Esophagus squamous epithelium (tissue), 5 donors: ENCODE data around the gene TMIGD3. TPM values are rescaled to one million over a fixed set of nuclear protein-coding genes. Genes with fewer than 3 reads are reported as not detected.

Experiments
- DNase-seq: peaks from one replicate; lab custom pipeline; 2025; lab: John Stamatoyannopoulos, UW
- H3K27ac ChIP-seq, 4 donors: fragments of 200-600 bp; sonication (generic); one replicate each; pipeline ENCODE4 v1.5.1; 2016 to 2019; ENCODE audit warnings: mild to moderate bottlenecking in 1 of 4
- H3K27me3 ChIP-seq, 4 donors: fragments of 200-600 bp; sonication (generic); 1 replicate in 3 of 4; 2 replicates in 1 of 4; pipeline versions ENCODE4 v1.5.1 to v1.6.0; 2017 to 2021; ENCODE audit warnings: antibody characterized with exemption in 1 of 4
- H3K36me3 ChIP-seq, 3 donors: fragments of 200-600 bp; sonication (generic); one replicate each; pipeline ENCODE4 v1.5.1; 2016 to 2019
- H3K4me1 ChIP-seq, 3 donors: fragments of 200-600 bp; sonication (generic); one replicate each; pipeline ENCODE4 v1.5.1; 2017 to 2019
- H3K4me3 ChIP-seq, 4 donors: fragments of 200-600 bp; sonication (generic); 1 replicate in 3 of 4; 2 replicates in 1 of 4; pipeline ENCODE4 v1.5.1; 2016 to 2019; ENCODE audit warnings: mild to moderate bottlenecking in 2 of 4, moderate library complexity in 1 of 4
- H3K9me3 ChIP-seq, 3 donors: fragments of 200-600 bp; sonication (generic); one replicate each; pipeline ENCODE4 v1.5.1; 2016 to 2019
- CTCF ChIP-seq, 6 experiments: fragments of 450-650 bp in 4 of 6; fragments of 200-600 bp in 2 of 6; sonication (generic) in 2 of 6; IDR thresholded peaks; one replicate each; pipeline ENCODE4 v1.5.1; 2016 to 2019; ENCODE audit warnings: antibody characterized with exemption in 6 of 6, mild to moderate bottlenecking in 4 of 6, moderate library complexity in 4 of 6
- POLR2A ChIP-seq, 4 donors: fragments of 450-650 bp; IDR thresholded peaks; one replicate each; pipeline ENCODE4 v1.6.1; 2017; ENCODE audit warnings: antibody characterized with exemption in 4 of 4, mild to moderate bottlenecking in 4 of 4, moderate library complexity in 3 of 4
- WGBS, 2 donors: methylation state at CpG; one replicate each; pipeline ENCODE4 v1.1.5; 2018; 5-methylcytosine and 5-hydroxymethylcytosine counted together
- intact Hi-C: fragments of 100-400 bp; cut with DNase I; formaldehyde crosslinking; loops from one replicate; pipeline ENCODE4 v1.15.0; 2022
- total RNA-seq, 4 donors: library from RNA; depleted of rRNA; stranded (reverse); fragments of >200 nt; gene quantifications; one replicate each; pipeline ENCODE4 v1.1.0, GENCODE V29; 2016
- donor health status: DM: yes; HTN: yes; CAD: no.

Gene TMIGD3
- total RNA-seq, 4 donors from 2014 or later: 2.9 to 3.2 TPM; not detected in 2

- Histone ChIP-seq H3K36me3 (no peaks in the 10 kb centered on the region), H3K4me3 (no peak overlapping the region), H3K27ac (peak overlapping the region in 3 of 4 donors; percentile 47 to 57 (median 51)), H3K4me1 (no peaks in the 10 kb centered on the region), H3K27me3 (no peaks in the 10 kb centered on the region), H3K9me3 (no peaks in the 10 kb centered on the region)
- intact Hi-C loops: no loop called here
- no peak for DNase-seq
- TF ChIP-seq POLR2A (IDR thresholded peaks at IDR 0.05) (peak in 1 of 4 donors; percentile 36), CTCF (IDR thresholded peaks at IDR 0.05) (no peak)
- 51 to 69% methylated on average over 2 to 4 of the region's 4 CpGs for WGBS, 2 donors
These were observed 13.8 kb downstream of the TMIGD3 start for GRCh38 chr1:111489604-111490003.

- no peak for TF ChIP-seq CTCF (IDR thresholded peaks at IDR 0.05)
- no peak for TF ChIP-seq POLR2A (IDR thresholded peaks at IDR 0.05)
- 85 to 97% methylated on average over 3 to 4 of the region's 9 CpGs for WGBS, 2 donors
- DNase-seq: no peak
- peak overlapping the region in 1 of 4 donors; percentile 8 for H3K4me3 ChIP-seq
- intact Hi-C loops: no loop called here
- H3K27me3 ChIP-seq: no peaks in the 10 kb centered on the region
- H3K36me3 ChIP-seq: no peaks in the 10 kb centered on the region
- no peaks in the 10 kb centered on the region for H3K9me3 ChIP-seq
- no peaks in the 10 kb centered on the region for H3K4me1 ChIP-seq
- H3K27ac ChIP-seq: peak overlapping the region in 2 of 4 donors; percentile 47 to 57
These were observed 14.8 kb downstream of the TMIGD3 start for GRCh38 chr1:111488669-111489068.

GRCh38 chr1:111487133-111487532 is 16.3 kb downstream of the TMIGD3 start:
- H3K9me3 ChIP-seq: no peaks in the 10 kb centered on the region
- no peak overlapping the region for H3K4me3 ChIP-seq
- H3K36me3 ChIP-seq: no peaks in the 10 kb centered on the region
- H3K4me1 ChIP-seq: no peaks in the 10 kb centered on the region
- TF ChIP-seq POLR2A (IDR thresholded peaks at IDR 0.05) (no peak), CTCF (IDR thresholded peaks at IDR 0.05) (no peak)
- no peaks in the 10 kb centered on the region for H3K27me3 ChIP-seq
- no peak overlapping the region for H3K27ac ChIP-seq
- intact Hi-C loops: no loop called here
- no peak for DNase-seq
- 71 to 89% methylated on average over 6 of the region's 6 CpGs for WGBS, 2 donors

- Histone ChIP-seq H3K36me3 (no peaks in the 10 kb centered on the region), H3K4me3 (no peak overlapping the region), H3K4me1 (no peaks in the 10 kb centered on the region), H3K27ac (no peak overlapping the region), H3K9me3 (no peaks in the 10 kb centered on the region), H3K27me3 (no peaks in the 10 kb centered on the region)
- no peak for DNase-seq
- TF ChIP-seq CTCF (IDR thresholded peaks at IDR 0.05) (no peak), POLR2A (IDR thresholded peaks at IDR 0.05) (no peak)
- 79 to 89% methylated on average over 4 to 5 of the region's 7 CpGs for WGBS, 2 donors
- intact Hi-C loops: no loop called here
These were observed 17.0 kb downstream of the TMIGD3 start for GRCh38 chr1:111486431-111486830.

- Histone ChIP-seq H3K36me3 (no peaks in the 10 kb centered on the region), H3K4me3 (no peak overlapping the region), H3K27ac (no peak overlapping the region), H3K4me1 (no peaks in the 10 kb centered on the region), H3K9me3 (no peaks in the 10 kb centered on the region), H3K27me3 (no peaks in the 10 kb centered on the region)
- no peak for TF ChIP-seq POLR2A (IDR thresholded peaks at IDR 0.05)
- no peak for TF ChIP-seq CTCF (IDR thresholded peaks at IDR 0.05)
- DNase-seq: no peak
- intact Hi-C loops: no loop called here
These were observed 18.9 kb downstream of the TMIGD3 start for GRCh38 chr1:111484391-111485026.
